Left colon (tissue), 2 donors: Measurements from ENCODE around the gene ZBTB7A. TPM values are rescaled to one million over a fixed set of nuclear protein-coding genes. Genes with fewer than 3 reads are reported as not detected.

ENCODE experiments used
- ATAC-seq: fragments of 200-7000 bp; cut with Tn5 transposase; one replicate; pipeline ENCODE4 v1.9.1; 2020; ENCODE audit warnings: mild to moderate bottlenecking, moderate library complexity
- DNase-seq, 2 donors: peaks; one replicate each; pipeline ENCODE4 v3.0.0-alpha.2; 2020
- intact Hi-C, 2 donors: fragments of 100-400 bp; cut with DNase I in 1 of 2; cut with micrococcal nuclease in 1 of 2; formaldehyde crosslinking; loops; one replicate each; pipeline versions ENCODE4 v1.11.2 to v1.14.0; 2022; cut with DNase I, micrococcal nuclease
- long read RNA-seq: library from polyadenylated mRNA; unstranded; transcript quantifications from one replicate; pipeline ENCODE4 v2.0.0, GENCODE V29; 2021
- total RNA-seq, 2 donors: library from RNA; stranded (reverse); fragmentation: NEBNext Ultra II Directional; extraction: Animal tissue kit (Norgen Biotek cat#: 25700); gene quantifications; one replicate each; pipeline ENCODE4 v1.2.1, GENCODE V29; 2021
- donor health status: DM: no; HTN: no; CAD: no.
- donor health status: DM: yes; HTN: yes; CAD: no.

ZBTB7A gene
- total RNA-seq: 100 to 1,000 TPM; 110 to 124 TPM
- long read RNA-seq, full-length matches to known transcripts: 138 of 229 reads
- long read RNA-seq, partial matches to known transcripts: 47 of 229 reads
- long read RNA-seq, other reads (novel, unspliced or antisense): 44 of 229 reads

DNA sequence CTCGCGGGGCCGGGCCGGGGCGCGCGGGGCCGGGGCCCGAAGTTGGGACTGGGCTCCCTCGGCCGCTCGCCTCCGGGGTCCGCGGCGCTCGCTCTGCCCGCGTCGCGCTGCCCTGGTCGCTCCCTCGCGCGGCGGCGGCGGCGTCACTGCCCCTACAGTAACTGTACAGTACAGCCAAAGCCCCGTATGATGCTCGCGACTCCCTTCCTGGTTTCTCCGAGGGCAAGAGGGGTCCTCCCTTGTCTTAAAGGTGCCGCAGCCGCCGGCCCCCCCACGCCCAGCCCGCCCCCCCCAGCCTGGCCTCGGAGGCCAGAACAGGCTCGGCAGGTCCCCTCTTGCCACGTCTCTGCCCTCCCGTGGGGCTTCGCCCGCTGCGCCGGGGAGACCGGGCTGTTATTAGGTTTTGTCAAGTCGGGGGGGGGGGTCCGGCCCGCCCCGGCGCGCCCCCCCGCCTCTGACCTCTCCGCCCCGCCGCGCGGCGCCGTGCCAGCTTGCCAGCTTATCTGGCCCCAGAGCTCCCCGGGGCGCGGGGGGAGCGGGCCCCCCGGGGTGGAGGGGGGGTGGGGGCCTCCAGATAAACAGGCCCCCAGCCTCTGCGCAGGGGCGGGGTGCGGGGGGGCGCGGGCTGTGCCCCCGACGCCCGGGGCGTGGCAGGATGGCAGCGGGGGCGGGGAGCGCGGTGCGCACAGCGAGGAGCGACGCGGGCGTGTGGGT, at the start of gene ZBTB7A:
TSS of gene ZBTB7A (minus strand) at position 218 of the 714 bp plus-strand sequence. CDS start 11,667 bp downstream, outside the sequence.
- intact Hi-C loops: no loop called here
- DNase-seq: peak; percentile 91 to 94
- peak; percentile 33 for ATAC-seq

DNA sequence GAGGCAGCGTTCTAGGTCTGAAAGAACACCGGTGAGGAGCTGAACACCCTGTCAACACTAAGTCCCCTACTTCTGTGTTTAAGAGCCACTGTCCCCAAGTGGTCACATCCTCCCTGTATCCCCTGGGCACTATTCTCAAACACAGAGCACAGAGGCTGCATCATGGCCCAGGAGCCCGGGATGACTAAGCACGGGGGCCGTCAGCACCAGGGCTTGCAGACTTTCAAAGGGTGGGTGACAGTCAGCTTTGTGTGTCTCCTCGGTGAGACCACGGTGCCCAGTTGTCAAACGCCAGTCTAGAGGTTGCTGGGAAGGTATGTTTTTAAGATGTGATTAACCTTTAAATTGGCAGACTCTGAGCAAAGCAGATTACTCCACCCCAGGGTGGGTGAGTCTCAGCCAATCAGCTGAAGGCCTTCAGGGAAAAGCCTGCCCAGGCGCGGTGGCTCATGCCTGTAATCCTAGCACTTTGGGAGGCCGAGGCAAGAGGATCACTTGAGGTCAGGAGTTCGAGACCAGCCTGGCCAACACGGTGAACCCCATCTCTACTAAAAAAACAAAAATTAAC, 49.2 kb upstream of the ZBTB7A start:
- DNase-seq (no peak), ATAC-seq (no peak)
- intact Hi-C loops: no loop called here

DNA sequence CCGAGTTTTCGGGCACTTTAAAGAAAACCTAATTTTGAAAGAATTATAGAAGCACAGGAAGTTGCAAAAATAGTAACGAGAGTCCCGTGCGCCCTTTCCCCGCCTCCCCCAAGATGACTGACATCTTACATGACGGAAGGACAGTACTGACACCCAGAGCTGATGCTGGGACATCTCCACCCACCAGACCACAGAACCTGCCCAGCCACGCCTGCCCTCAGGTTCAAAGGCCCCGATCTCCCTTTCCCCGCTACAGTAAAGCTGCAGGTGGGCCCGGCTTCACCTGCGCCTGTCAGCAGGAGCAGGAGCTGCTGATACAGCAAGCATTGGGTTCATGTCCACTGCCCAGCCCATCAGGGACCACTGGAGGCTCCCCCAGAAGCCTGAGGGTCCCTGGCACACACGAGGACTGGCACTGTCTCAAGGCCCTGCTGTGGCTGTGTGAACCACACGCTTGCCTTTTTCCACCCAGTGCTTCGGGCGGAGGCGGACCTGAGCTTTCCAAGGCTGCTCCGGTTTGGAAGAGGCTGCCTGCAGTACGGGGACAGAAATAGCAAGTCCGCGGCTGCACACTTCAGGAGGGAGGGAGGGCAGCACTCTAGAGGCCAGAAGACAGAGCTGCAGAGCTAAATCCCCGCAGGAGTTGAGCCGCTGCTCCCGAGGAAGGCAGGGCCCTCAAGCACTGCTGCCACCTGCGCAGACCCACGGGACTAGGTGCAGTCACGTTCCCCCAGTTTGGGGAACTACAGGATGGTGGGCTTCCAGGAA, 48.5 kb upstream of the ZBTB7A start:
- DNase-seq: peak in 1 of 2 donors; percentile 55
- intact Hi-C loops: no loop called here
- peak; percentile 36 for ATAC-seq

DNA sequence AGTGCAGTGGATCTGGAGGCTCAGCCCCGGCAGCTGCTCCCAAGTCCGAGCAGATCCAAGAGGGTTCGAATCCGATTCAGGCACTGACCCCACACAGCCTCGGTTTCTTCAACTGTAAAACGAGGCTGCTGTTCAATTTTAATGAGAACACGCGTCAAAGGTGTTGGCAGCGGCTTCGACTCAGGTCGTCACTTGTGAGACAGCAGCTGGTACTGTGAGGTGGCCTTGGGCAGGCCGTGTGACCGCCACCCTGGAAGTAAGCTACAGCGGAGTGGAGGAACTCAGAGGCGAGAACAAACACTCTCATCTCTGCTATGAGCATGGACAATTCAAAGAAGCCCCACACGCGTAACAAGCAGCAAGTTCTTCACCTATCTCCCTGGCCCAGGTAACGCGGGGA, 47.5 kb upstream of the ZBTB7A start:
- ATAC-seq (no peak), DNase-seq (peak in 1 of 2 donors; percentile 3)
- intact Hi-C loops: no loop called here

DNA sequence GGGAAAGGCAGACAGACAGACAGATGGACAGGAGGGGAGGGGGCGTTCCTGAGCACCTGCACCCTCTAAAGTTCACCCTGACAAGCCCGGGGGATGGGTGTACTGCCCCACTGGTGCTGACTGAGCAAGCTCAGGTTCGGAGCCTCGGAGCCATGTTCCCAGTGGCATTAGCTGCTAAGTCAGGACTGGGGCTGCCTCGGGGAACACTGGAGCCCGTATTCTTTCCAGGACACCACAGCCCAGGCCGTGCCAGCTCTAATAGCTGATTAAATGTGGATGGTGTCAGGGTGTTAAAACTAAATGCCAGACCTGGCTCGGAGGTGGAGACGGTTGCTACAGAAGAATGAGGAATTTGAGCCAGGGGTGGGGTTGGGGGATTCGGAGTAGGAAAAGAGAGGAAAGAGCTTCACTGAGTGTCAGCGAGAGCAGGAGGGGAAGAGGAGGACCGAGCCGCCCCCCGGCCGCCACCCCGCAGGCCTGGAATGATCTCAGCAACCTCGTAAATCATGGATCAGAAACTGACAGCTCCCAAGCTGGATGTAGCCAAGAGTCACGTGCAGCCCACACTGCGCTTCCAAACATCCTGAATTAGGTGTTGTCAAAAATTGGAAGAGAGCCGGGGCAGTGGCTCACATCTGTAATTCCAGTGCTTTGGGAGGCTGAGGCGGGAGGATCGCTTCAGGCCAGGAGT, 46.8 kb upstream of the ZBTB7A start:
- ATAC-seq (no peak), DNase-seq (peak in 1 of 2 donors; percentile 4)
- intact Hi-C loops: no loop called here

DNA sequence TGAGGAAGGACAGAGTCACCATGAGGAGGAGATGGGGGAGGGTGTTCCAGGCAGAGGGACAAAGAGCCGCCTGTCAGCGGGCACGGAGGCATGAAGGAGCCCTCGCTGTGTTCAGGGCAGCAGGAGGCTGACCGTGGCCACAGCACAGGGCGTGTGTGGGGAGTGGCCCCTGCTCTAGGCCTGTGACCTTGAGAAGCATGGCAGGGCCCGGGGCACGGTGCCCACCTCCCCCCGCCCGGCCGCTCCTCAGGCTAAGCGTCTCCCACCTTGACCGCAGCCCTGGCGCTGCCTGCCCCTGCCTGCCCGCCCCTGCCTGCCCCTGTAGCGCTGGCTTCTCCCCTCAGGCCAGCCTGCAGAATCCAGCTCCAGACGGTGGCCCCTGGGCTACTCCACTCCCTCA, 45.7 kb upstream of the ZBTB7A start:
- ATAC-seq (peak; percentile 11), DNase-seq (peak in 1 of 2 donors; percentile 4)
- intact Hi-C loops: no loop called here

DNA sequence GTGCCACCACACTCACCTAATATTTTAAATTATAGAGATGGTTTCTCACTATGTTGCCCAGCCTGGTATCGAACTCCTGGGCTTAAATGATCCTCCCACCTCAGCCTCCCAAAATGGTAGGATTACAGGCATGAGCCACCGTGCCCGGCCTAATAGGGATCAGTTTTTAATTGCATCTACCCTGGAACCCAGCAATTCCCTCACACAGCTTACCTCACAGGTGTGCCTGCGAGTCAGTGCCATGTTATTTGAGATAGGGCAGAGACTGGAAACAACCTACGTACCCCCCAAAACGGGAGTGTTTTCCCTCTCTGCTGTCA, 42.9 kb upstream of the ZBTB7A start:
- DNase-seq: no peak
- intact Hi-C loops: no loop called here
- ATAC-seq: no peak

DNA sequence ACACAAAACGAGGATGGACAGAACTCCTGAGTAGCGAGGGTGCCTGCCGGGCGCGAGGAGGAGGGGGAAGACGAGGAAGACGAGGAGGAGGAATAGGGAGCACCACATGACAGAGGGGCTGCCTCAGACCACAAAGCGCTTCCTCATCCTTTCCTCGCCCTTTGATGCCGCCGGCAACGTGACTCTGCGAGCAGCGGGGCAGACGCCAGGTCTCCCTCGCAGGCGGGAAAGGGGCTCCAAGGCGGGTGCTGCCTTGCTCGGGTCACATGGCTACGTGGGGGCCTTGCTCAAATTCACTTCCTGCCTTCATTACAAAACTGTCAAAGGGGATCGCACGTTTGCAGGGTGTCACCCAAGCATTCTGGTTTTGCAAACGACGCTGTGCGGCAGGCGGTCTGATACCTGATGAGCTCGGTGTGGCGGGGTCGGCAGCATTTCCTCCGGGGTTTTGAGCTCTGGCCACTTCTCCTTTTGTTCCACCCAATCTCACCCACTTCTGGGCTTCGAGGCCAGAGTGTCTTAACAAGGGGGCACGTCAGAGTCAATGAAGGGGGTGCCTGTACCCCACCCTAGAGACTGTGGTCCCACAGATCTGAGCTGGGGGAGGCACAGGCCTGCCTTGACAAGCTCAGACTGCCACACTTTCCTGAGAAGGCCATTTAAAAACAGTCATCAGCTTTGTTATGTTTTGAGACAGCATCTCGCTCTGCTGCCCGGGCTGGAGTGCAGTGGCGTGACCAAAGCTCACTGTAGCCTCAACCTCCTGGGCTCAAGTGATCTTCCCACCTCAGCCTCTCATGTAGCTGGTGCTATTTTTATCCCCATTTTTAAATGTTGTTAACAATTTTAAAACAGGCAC, 42.3 kb upstream of the ZBTB7A start:
- peak in 1 of 2 donors; percentile 48 for DNase-seq
- peak; percentile 23 for ATAC-seq

DNA sequence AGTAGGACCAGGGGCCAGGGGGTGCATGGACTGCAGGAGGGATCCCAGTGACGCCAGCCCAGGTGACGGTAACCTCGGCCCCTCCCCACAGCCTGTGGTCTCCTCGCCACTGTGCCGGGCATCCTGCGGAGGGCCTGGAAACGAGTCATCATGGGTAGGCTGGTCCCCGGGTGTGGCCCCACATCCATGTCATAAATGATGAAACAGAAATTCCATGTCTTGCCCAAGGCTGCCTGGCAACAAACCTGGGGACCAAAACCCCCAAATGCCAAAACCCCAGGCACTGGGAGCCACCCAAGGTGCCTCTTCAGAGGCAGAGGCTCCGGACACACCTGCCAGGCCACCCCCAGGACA, 36.4 kb upstream of the ZBTB7A start:
- intact Hi-C loops: no loop called here
- peak in 1 of 2 donors; percentile 11 for DNase-seq
- ATAC-seq: peak; percentile 16

More for the DNA sequence above, 42.3 kb upstream of the ZBTB7A start:
- intact Hi-C loops: no loop called here

DNA sequence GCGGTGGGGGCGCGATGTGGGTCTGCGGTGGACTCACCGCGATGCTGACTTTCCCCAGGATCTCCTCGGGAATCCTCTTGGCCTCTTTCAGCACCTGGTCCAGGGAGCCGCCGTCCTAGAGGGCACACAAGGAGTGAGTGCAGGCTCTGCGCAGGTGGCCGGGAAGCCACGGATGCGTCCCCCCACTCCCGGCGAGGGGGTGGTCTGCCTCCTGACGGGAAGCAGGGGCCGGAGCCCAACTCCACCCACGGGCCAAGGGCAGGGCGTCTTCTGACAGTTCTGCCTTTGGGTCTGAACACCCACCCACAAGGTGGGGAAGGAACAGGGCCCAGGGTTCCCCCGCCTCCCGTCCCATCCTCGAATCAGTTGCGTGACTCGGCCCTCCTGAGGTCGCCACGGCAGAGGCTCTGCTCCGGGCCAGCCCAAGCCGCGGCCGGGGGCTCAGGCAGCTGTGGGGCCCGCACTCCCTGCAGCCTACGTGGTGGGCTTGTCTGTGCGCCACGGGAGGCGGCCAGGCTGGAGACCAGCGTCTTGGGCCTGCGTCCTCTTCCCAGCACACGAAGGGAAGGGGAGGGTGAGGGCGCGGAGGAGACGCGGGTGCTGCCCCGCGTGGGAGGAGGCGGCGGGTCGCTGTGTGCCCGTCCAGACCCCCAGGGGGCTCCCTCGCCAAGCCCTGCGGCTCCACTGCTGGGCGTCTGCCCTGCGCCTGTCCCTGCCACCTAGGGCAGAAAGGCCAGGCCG, 35.8 kb upstream of the ZBTB7A start:
- ATAC-seq: peak; percentile 7
- intact Hi-C loops: no loop called here
- peak in 1 of 2 donors; percentile 5 for DNase-seq

DNA sequence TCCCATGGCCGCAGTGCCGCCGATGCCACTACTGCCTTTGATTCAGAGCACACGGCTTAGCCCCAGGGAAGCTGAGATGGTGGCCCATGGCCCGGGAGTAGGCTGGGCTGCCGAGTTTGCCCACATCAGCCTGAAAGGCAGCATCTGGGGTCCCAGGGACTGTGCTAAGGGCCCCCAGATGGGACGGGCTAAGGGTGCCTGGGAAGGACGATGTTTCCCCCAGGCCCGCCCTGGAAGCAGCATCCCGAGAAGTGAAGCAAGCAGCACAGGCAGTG, 34.7 kb upstream of the ZBTB7A start:
- no peak for ATAC-seq
- intact Hi-C loops: no loop called here
- DNase-seq: no peak

DNA sequence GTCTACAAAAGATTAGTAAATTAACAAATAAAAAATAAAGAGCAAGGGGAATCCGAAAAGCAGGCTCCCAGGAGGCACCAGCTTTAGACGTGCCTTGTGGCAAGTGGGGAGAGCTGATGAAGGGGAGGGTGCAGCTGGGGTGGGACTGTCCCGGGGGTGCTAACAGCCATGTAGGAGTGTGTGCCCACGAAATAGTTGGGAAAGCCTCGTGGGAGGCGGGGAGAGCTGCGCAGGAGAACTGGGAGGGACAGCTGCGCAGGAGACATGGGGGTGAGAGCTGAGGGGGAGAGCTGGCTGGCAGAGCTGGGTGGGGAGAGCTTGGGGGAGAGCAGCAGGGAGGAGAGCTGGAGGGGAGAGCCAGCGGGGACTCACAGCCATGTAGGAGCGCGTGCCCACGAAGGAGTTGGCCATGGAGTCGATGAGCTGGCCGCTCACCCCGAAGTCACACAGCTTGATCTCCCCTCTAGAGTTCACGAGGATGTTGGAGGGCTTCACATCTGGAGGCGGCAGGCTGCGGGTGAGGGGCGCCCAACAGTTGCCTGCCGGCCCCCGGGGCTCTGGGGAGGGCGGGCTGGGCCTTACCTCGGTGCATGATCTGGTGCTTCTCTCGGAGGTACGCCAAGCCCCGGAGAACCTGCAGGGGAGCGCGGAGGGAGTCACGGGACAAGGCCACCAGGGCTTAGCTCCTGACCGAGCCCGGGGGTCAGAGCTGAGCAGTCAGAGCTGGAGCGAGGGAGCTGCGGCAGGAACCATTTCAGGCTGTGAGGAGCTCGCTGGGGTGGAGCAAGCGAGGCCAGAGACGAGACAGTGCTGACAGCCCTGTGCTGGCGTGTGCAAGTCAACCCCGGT, 34.2 kb upstream of the ZBTB7A start:
- intact Hi-C loops: no loop called here
- DNase-seq (peak in 1 of 2 donors; percentile 4), ATAC-seq (no peak)

DNA sequence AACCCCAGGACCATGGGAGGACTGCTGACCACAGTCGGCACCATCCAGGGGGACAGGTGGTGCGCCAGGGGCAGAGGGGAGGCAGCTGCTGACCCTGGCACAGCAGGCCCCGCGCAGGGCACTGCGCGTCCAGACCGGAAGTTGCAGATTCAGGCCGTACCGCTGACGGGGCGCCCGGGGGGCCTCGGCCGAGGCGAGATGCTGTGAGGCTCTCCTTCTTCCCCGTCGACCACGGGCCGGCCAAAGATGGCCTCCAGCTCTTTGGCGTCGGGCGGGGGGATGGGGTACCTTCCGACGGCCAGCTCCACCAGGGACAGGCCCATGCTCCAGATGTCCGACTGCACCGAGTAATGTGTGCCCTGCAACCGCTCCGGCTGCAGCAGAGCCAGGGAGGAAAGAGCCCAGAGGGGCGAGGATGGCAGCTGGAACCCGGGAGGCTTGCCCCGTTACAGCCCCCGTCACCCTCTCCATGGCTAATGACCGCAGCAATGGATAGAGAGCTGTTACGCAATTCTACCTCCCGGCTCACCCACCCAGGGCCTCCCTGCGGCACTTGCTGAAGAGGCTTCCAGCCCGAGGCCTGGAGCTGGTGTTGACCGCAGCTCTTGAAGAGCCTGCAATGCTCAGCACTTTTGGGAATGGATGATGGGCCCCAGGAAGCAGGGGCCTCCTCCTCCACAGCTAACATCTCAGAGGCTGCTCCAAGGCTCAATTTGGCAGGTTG, 32.5 kb upstream of the ZBTB7A start:
- DNase-seq: peak in 1 of 2 donors; percentile 5
- no peak for ATAC-seq
- intact Hi-C loops: no loop called here

DNA sequence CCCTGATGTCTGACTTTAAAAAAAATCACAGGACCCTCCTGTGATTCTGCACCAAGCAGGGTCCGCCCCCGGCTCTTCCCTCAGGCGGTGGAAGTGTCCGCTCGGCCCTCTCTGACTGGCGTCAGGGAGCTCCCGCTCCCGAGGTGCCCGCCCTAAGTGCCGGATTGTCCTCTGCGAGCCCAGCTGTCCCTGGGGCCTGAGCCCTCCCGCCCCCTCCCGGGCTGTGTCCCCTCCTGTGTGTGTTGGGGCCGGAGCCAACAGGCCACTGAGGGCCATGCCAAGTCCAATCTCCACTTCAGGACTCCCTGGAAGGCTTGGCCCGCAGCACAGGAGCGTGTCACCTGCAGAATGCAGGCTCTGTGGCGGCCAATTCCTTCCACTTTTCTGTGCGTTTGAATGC, 31.8 kb upstream of the ZBTB7A start:
- DNase-seq: peak in 1 of 2 donors; percentile 3
- intact Hi-C loops: no loop called here
- no peak for ATAC-seq

DNA sequence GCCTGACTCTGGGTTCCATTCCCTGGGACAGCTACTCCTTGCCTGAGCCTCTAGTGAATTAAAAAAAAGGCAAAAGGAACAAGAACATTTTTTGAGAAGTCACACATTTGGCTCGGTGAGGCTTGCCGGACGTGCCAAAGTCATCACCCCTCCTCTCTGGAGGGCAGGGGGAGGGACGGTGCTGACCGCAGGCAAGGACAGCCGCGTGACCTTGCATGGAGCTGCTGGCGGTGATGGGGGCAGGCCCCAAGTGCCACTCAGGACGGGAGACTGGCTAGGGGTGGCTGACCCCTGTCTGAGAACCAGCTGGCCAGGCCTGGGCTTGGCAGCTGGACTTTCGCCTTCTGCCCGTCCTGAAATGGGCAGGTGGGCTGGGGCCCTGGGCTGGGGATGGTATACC, 30.8 kb upstream of the ZBTB7A start:
- ATAC-seq (no peak), DNase-seq (peak in 1 of 2 donors; percentile 41)
- intact Hi-C loops: no loop called here

DNA sequence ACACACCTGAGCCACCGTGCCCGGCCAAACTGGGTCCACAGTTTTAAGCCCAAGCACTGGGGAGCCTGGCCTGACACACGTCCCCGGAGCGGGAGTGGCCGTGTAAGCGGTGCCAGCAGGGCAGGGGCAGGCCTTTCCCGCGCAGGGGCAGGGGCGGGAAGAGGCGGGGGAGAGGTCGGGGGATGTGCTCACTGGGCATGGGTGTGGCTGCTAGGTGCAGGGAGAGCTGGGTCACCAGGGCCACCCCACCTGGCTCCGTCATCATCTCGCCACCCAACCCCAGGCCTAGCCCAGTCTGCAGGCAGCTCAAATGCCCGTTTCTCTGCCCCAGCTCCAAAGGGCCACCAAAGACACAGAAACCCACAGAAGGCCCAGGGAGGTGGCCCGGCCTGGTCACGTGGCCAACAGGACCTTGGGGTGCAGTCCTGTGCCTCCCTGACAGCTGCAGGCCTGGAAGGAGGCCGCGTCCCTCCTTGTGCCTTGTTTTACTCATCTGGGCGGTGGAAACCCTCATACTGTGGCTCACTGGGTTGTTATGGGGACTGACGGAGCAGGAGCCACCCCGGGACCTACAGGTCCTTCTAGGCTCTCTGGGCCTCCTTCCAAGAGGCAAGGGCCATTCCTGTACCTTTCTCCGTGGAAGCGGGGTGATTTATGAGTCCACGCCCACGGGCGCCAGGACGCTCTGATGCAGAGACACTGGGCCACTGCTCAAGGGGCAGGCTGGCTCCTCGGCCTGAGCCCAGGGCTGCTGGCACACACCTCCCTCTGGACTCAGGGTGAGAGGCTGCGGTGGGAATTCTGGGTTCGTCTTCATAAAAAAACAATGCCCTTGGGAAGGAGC, 29.6 kb upstream of the ZBTB7A start:
- DNase-seq (peak; percentile 83 to 94), ATAC-seq (peak; percentile 83)

More for the DNA sequence above, 29.6 kb upstream of the ZBTB7A start:
- intact Hi-C loops: no loop called here
